Body of pancreas (tissue), 4 donors: ENCODE data around the gene ACVR1C.

Experiments used
- CTCF ChIP-seq, 7 experiments: fragments of 450-650 bp in 4 of 7; fragments of 200-600 bp in 3 of 7; sonication (generic) in 3 of 7; IDR thresholded peaks; one replicate each; pipeline ENCODE4 v1.5.1; 2016 to 2019; ENCODE audit warnings: antibody characterized with exemption in 7 of 7
- POLR2A ChIP-seq, 3 donors: fragments of 450-650 bp; IDR thresholded peaks; one replicate each; pipeline ENCODE4 v1.6.1; 2016; ENCODE audit warnings: antibody characterized with exemption in 3 of 3, mild to moderate bottlenecking in 2 of 3

GRCh38 chr2:157498483-157498882, 130.2 kb downstream of the ACVR1C start:
- TF ChIP-seq POLR2A (IDR thresholded peaks at IDR 0.05): no peak
- no peak for TF ChIP-seq CTCF (IDR thresholded peaks at IDR 0.05)
